ENCODE results near the gene TSEN54.

TSEN54 gene

DNA sequence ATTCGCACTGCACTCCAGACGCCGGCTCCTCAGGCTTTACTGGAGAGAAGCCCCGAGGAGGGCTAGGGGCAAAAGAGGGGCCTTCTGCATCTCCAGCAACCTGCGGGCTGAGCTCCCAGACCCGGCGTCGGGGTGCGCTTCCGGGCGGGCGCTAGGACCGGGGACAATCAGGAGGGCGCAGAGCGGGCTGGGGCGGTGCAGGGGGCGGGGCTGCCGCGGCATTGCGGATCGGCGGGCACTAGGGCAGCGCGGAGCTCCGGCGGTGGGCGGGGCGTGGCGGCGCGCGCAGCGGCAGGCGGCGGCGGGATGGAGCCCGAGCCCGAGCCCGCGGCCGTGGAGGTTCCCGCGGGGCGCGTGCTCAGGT is at the start of gene TSEN54:
Gene TSEN54, plus strand, starts transcription at position 274 of the 364 bp plus-strand sequence. Its CDS starts 33 bp downstream, at position 307.
- DNase-seq (ENCODE audit: low read depth), result peak; percentile 29
- peak within 1 kb of the TSS; percentile 83 for H3K4me3 ChIP-seq (ENCODE audit: control insufficient read depth, low read depth, low read length)
- TF ChIP-seq, protein P1, sequence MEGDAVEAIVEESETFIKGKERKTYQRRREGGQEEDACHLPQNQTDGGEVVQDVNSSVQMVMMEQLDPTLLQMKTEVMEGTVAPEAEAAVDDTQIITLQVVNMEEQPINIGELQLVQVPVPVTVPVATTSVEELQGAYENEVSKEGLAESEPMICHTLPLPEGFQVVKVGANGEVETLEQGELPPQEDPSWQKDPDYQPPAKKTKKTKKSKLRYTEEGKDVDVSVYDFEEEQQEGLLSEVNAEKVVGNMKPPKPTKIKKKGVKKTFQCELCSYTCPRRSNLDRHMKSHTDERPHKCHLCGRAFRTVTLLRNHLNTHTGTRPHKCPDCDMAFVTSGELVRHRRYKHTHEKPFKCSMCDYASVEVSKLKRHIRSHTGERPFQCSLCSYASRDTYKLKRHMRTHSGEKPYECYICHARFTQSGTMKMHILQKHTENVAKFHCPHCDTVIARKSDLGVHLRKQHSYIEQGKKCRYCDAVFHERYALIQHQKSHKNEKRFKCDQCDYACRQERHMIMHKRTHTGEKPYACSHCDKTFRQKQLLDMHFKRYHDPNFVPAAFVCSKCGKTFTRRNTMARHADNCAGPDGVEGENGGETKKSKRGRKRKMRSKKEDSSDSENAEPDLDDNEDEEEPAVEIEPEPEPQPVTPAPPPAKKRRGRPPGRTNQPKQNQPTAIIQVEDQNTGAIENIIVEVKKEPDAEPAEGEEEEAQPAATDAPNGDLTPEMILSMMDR (IDR thresholded peaks at IDR 0.05; ENCODE audit: control insufficient read depth, insufficient read depth, low read depth, low read length, missing control alignments), result no peak

DNA sequence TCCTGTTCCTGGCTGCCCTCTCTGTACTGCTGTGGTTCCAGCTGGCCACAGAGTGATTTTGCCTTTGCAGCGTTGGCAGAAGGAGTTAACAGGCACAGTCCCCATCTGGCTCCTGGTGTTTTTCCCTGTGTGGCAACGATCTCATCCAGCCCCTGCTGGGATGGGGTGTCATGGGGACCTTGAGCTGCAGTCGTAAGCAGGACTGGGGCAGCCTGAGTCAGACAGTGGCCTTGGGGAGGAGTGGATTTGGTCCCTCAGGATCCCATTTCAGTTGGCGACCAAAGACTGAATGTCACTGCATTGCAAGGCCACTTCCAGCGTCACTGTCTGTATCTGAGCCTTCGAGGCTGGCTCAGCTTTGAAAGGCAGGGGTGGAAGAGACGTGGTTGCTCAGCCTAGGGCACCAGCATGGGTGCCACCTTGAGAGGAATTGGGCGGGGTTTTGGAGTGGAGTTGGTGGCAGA is 48.0 kb upstream of the TSEN54 start:
- no peak overlapping the region for H3K4me3 ChIP-seq (ENCODE audit: control insufficient read depth, low read depth, low read length)
- TF ChIP-seq, protein P1 (IDR thresholded peaks at IDR 0.05; ENCODE audit: control insufficient read depth, insufficient read depth, low read depth, low read length, missing control alignments), result no peak
- no peak for DNase-seq (ENCODE audit: low read depth)

DNA sequence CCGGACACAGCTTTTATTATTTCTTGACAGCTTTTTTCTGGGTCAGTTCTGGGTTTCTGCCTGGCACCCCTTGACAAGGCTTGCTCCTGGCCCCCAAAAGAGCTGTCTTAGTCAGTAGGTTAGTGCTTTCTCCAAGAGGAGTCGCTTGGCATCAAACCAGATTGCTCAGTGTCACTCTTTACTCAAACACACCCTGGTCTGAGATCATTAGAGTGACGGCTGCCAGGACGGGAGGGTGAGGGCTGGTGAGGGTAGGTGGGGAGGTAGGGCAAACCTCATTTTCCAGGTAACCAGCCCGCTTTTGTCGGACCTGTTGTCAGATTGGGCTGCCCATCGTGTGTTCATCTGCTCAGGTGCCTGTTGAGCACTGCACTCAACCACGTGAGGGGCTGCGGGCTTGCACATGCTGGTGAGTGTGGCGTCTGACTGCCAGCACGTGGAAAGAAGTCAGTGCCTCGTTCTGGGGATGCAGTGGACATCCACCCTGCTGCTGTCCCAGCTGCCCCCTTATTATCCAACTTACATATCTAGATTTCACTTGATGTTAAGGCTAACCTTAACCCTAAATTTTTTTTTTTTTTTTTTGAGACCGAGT is 47.5 kb upstream of the TSEN54 start:
- no peak for DNase-seq (ENCODE audit: low read depth)
- TF ChIP-seq, protein P1 (IDR thresholded peaks at IDR 0.05; ENCODE audit: control insufficient read depth, insufficient read depth, low read depth, low read length, missing control alignments), result no peak
- no peak overlapping the region for H3K4me3 ChIP-seq (ENCODE audit: control insufficient read depth, low read depth, low read length)

DNA sequence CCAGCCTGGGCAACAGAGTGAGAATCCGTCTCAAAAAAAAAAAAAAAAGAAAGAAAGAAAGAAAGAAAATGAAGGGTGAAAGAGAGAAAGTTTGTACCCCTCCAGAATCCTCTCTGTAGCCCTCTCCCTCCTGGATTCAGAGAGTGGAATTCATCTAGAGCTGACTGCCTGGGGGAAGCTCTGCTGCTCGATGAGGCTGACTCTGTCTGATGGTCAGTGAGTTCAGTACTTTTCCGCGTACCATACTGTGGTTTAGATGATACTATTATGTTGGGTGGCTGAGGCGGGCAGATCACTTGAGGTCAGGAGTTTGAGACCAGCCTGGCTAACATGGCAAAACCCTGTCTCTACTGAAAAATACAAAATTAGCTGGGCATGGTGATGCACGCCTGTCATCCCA is 45.1 kb upstream of the TSEN54 start:
- TF ChIP-seq, protein P1 (IDR thresholded peaks at IDR 0.05; ENCODE audit: control insufficient read depth, insufficient read depth, low read depth, low read length, missing control alignments), result no peak
- H3K4me3 ChIP-seq (ENCODE audit: control insufficient read depth, low read depth, low read length), result no peak overlapping the region
- DNase-seq (ENCODE audit: low read depth), result no peak

DNA sequence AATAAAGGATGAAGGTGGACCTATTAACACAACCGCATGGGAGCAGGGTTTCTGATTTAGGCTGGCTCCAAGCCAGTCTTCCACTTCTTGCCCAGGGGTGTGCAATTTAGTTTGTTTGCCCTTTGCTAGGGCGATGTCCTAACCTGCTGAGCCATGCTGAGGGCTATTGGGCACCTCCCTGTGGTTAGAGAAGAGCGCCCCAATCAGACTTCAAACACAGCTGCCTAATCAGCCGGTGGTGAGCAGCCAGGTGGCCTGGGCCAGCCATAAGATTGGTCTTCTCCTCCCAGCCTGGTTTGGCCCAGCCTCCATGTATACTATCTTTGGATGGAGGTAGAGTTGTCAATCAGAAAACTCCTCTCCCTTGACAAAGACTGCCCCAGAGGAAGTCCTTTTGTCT is 44.2 kb upstream of the TSEN54 start:
- H3K4me3 ChIP-seq (ENCODE audit: control insufficient read depth, low read depth, low read length), result no peak overlapping the region
- DNase-seq (ENCODE audit: low read depth), result no peak
- TF ChIP-seq, protein P1 (IDR thresholded peaks at IDR 0.05; ENCODE audit: control insufficient read depth, insufficient read depth, low read depth, low read length, missing control alignments), result no peak

DNA sequence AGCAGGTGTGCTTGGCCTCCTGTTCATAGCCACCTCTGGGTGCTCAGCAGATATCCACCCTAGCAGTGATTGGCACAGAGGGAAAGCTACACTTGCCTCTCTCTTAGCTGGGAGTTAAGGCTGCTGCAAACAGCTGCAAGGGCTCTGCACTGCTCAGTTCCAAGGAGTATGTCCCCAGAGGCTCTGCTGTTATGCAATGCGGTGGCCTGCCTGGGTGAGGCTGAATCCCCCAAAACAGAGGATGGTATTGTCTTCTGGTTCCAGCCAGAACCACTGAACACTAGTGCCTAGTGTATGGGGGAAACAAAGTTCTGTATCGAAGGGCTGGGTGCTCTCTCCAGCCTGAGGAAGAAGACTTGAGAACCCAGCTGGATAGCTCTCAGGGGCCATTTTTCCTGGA is 43.1 kb upstream of the TSEN54 start:
- no peak for DNase-seq (ENCODE audit: low read depth)
- no peak overlapping the region for H3K4me3 ChIP-seq (ENCODE audit: control insufficient read depth, low read depth, low read length)
- TF ChIP-seq, protein P1 (IDR thresholded peaks at IDR 0.05; ENCODE audit: control insufficient read depth, insufficient read depth, low read depth, low read length, missing control alignments), result no peak

Data from AG09309 (cell line).